IMR-90 (cell line): ENCODE results near the gene NKTR. TPM values are rescaled to one million over a fixed set of nuclear protein-coding genes. Genes with fewer than 3 reads are reported as not detected.

Experiments
- ATAC-seq: fragments of 200-7000 bp; cut with Tn5 transposase; 2 replicates; pipeline ENCODE4 v1.9.1; 2020; ENCODE audit warnings: low read depth, mild to moderate bottlenecking, moderate library complexity
- BruUV-seq: library from RNA; stranded (reverse); fragments of 400-500 nt; replicated peaks from 2 replicates; lab custom pipeline; 2021; lab: Mats Ljungman, UMichigan
- CTCF ChIA-PET: fragments of 300-600 bp; formaldehyde crosslinking; extraction: SDS; loops from one replicate; lab custom pipeline; 2021; ENCODE audit warnings: antibody characterized with exemption; lab: Yijun Ruan, JAX
- POLR2A ChIA-PET: fragments of 300-600 bp; sonication (Branson Sonifier 250); formaldehyde crosslinking; loops from one replicate; lab custom pipeline; 2022; ENCODE audit warnings: antibody characterized with exemption; ENCODE audit not compliant: unreplicated experiment; lab: Charles Lee
- DNase-seq: peaks from one replicate; pipeline ENCODE4 v3.0.0; 2013
- H2AFZ ChIP-seq: replicated peaks from 2 replicates; pipeline ENCODE3; 2013; ENCODE audit warnings: low read length, mild to moderate bottlenecking; ENCODE audit not compliant: poor library complexity
- H2AK5ac ChIP-seq: 2 replicates; pipeline ENCODE4 v1.6.1; 2013; ENCODE audit warnings: low read depth, low read length, inconsistent platforms
- H2AK9ac ChIP-seq: replicated peaks from 2 replicates; pipeline ENCODE3; 2013; ENCODE audit warnings: mild to moderate bottlenecking, low read depth, low read length, moderate library complexity; ENCODE audit not compliant: poor library complexity
- H2BK120ac ChIP-seq: 2 replicates; pipeline ENCODE4 v1.6.1; 2013; ENCODE audit warnings: low read depth, low read length, inconsistent platforms
- H2BK15ac ChIP-seq: 3 replicates; pipeline ENCODE4 v1.6.1; 2013; ENCODE audit warnings: low read depth, low read length, inconsistent platforms
- H2BK20ac ChIP-seq: 2 replicates; pipeline ENCODE4 v1.6.1; 2013; ENCODE audit warnings: low read depth, mild to moderate bottlenecking, inconsistent platforms, low read length, moderate library complexity
- H2BK5ac ChIP-seq: 2 replicates; pipeline ENCODE4 v1.6.1; 2013; ENCODE audit warnings: mild to moderate bottlenecking, low read depth, low read length, inconsistent platforms; ENCODE audit not compliant: poor library complexity, severe bottlenecking
- H3K14ac ChIP-seq: replicated peaks from 2 replicates; pipeline ENCODE4 v1.6.1; 2013; ENCODE audit warnings: low read depth, low read length, inconsistent platforms
- H3K18ac ChIP-seq: 2 replicates; pipeline ENCODE4 v1.6.1; 2013; ENCODE audit warnings: low read depth, low read length, control low read depth
- H3K23ac ChIP-seq: 2 replicates; pipeline ENCODE4 v1.6.1; 2013; ENCODE audit warnings: low read depth, low read length, inconsistent platforms
- H3K27ac ChIP-seq: 2 replicates; pipeline ENCODE4 v1.5.1; 2013; ENCODE audit warnings: mild to moderate bottlenecking, control low read depth, low read length; ENCODE audit not compliant: insufficient read depth
- H3K27me3 ChIP-seq: 2 replicates; pipeline ENCODE4 v1.6.1; 2013; ENCODE audit warnings: low read length; ENCODE audit not compliant: control insufficient read depth, insufficient read depth
- H3K36me3 ChIP-seq: 2 replicates; pipeline ENCODE4 v1.6.1; 2013; ENCODE audit warnings: low read length, mixed read lengths; ENCODE audit not compliant: control insufficient read depth, insufficient read depth
- H3K4ac ChIP-seq: 2 replicates; pipeline ENCODE4 v1.6.1; 2013; ENCODE audit warnings: low read depth, low read length, inconsistent platforms
- H3K4me1 ChIP-seq: 2 replicates; pipeline ENCODE4 v1.6.1; 2013; ENCODE audit warnings: low read length, mixed read lengths; ENCODE audit not compliant: control insufficient read depth, insufficient read depth
- H3K4me2 ChIP-seq: 2 replicates; pipeline ENCODE4 v1.6.1; 2013; ENCODE audit warnings: low read depth, mild to moderate bottlenecking, control low read depth, low read length, moderate library complexity
- H3K4me3 ChIP-seq: 2 replicates; pipeline ENCODE4 v1.5.1; 2013; ENCODE audit warnings: low read depth, mild to moderate bottlenecking, control low read depth, low read length, moderate library complexity; ENCODE audit not compliant: insufficient read depth
- H3K56ac ChIP-seq: 2 replicates; pipeline ENCODE4 v1.6.1; 2013; ENCODE audit warnings: low read length, inconsistent platforms; ENCODE audit not compliant: insufficient read depth; ENCODE audit errors: extremely low read depth
- H3K79me1 ChIP-seq, 2 experiments: 2 replicates each; pipeline ENCODE4 v1.6.1; 2013; ENCODE audit warnings: low read length in 2 of 2, inconsistent platforms in 1 of 2, low read depth in 1 of 2
- H3K9ac ChIP-seq: 2 replicates; pipeline ENCODE4 v1.6.1; 2013; ENCODE audit warnings: low read depth, low read length, control low read depth
- H3K9me1 ChIP-seq: 2 replicates; pipeline ENCODE4 v1.6.1; 2013; ENCODE audit warnings: low read length, inconsistent platforms; ENCODE audit not compliant: insufficient read depth
- H3K9me3 ChIP-seq: 2 replicates; pipeline ENCODE4 v1.6.1; 2013; ENCODE audit warnings: low read length; ENCODE audit not compliant: control insufficient read depth, insufficient read depth
- H4K20me1 ChIP-seq: 2 replicates; pipeline ENCODE4 v1.6.1; 2013; ENCODE audit warnings: low read length, inconsistent platforms; ENCODE audit not compliant: insufficient read depth
- H4K5ac ChIP-seq: 2 replicates; pipeline ENCODE4 v1.6.1; 2013; ENCODE audit warnings: mild to moderate bottlenecking, low read depth, low read length, control low read depth
- H4K8ac ChIP-seq, 2 experiments: 2 replicates each; pipeline ENCODE4 v1.6.1; 2013; ENCODE audit warnings: low read depth in 2 of 2, low read length in 2 of 2, control low read depth in 1 of 2, inconsistent platforms in 1 of 2
- H4K91ac ChIP-seq: 2 replicates; pipeline ENCODE4 v1.6.1; 2013; ENCODE audit warnings: low read depth, low read length, inconsistent platforms; ENCODE audit not compliant: insufficient read depth
- BHLHE40 ChIP-seq: fragments of 150-350 bp; IDR thresholded peaks from 2 replicates; pipeline ENCODE4 v1.6.1; 2016; ENCODE audit warnings: mild to moderate bottlenecking, low read depth, low read length
- CHD1 ChIP-seq: IDR thresholded peaks from 2 replicates; pipeline ENCODE4 v1.6.1; 2012; ENCODE audit warnings: low read depth, low read length, improper control_type of control experiment
- FOS ChIP-seq: fragments of 150-350 bp; IDR thresholded peaks from 2 replicates; pipeline ENCODE4 v1.6.1; 2016; ENCODE audit warnings: low read depth, low read length
- MAZ ChIP-seq: IDR thresholded peaks from 2 replicates; pipeline ENCODE4 v1.6.1; 2012; ENCODE audit warnings: low read depth, mild to moderate bottlenecking, low read length, improper control_type of control experiment, moderate library complexity, borderline replicate concordance
- MXI1 ChIP-seq: IDR thresholded peaks from 2 replicates; pipeline ENCODE4 v1.6.1; 2012; ENCODE audit warnings: low read depth, mild to moderate bottlenecking, low read length, moderate library complexity, borderline replicate concordance
- RFX5 ChIP-seq: IDR thresholded peaks from 2 replicates; pipeline ENCODE4 v1.8.0; 2012; ENCODE audit warnings: low read depth, mild to moderate bottlenecking, low read length, moderate library complexity
- SMC3 ChIP-seq: fragments of 150-350 bp; IDR thresholded peaks from 2 replicates; pipeline ENCODE4 v1.6.1; 2016; ENCODE audit warnings: low read depth, mild to moderate bottlenecking, antibody characterized with exemption, low read length, moderate library complexity
- whole genome bisulfite sequencing, 2 experiments: methylation state at CpG; one replicate each; pipeline versions ENCODE4 v1.1.5 to v1.1.7; 2013; ENCODE audit warnings: missing lambda C conversion rate in 2 of 2; ENCODE audit not compliant: insufficient read length in 1 of 2; ENCODE audit errors: extremely low coverage in 2 of 2; 5-methylcytosine and 5-hydroxymethylcytosine counted together
- dilution Hi-C: fragments of 300-500 bp; cut with HindIII; formaldehyde crosslinking; loops from one replicate; pipeline ENCODE4 v1.14.3; 2018; ENCODE audit warnings: low sequenced_read_pairs; ENCODE audit not compliant: unreplicated experiment
- in situ Hi-C: fragments of 300-500 bp; cut with MboI; formaldehyde crosslinking; loops from 3 replicates; pipeline ENCODE4 v1.14.3; 2019; ENCODE audit warnings: low sequenced_read_pairs, inconsistent platforms, mixed read lengths
- intact Hi-C: fragments of 100-400 bp; cut with micrococcal nuclease; formaldehyde crosslinking; loops from 2 replicates; pipeline ENCODE4 v1.10.0; 2022
- polyA plus RNA-seq, 3 experiments: library from polyadenylated mRNA; depleted of rRNA; stranded (reverse); fragments of >200 nt; gene quantifications; 2 replicates each; pipeline ENCODE4 v1.2.3, GENCODE V29; 2012; ENCODE audit warnings: low replicate concordance in 1 of 3
- total RNA-seq: library from RNA; depleted of rRNA; stranded (reverse); fragments of >200 nt; gene quantifications from 2 replicates; pipeline ENCODE4 v1.2.3, GENCODE V29; 2012
- TF ChIP-seq, protein P1 (sequence below): conservative IDR thresholded peaks from 2 replicates; pipeline ENCODE4 v1.5.1; 2012; ENCODE audit warnings: mild to moderate bottlenecking, low read depth, low read length, improper control_type of control experiment
- TF ChIP-seq, protein P2 (sequence below): fragments of 150-350 bp; IDR thresholded peaks from 2 replicates; pipeline ENCODE4 v1.6.1; 2016; ENCODE audit warnings: low read depth, mild to moderate bottlenecking, low read length, moderate library complexity, borderline replicate concordance

The NKTR gene
- total and polyA plus RNA-seq, 2 of the 4 experiments (the other 2 are of a cell fraction) = 24.0 to 30.7 TPM

DNA sequence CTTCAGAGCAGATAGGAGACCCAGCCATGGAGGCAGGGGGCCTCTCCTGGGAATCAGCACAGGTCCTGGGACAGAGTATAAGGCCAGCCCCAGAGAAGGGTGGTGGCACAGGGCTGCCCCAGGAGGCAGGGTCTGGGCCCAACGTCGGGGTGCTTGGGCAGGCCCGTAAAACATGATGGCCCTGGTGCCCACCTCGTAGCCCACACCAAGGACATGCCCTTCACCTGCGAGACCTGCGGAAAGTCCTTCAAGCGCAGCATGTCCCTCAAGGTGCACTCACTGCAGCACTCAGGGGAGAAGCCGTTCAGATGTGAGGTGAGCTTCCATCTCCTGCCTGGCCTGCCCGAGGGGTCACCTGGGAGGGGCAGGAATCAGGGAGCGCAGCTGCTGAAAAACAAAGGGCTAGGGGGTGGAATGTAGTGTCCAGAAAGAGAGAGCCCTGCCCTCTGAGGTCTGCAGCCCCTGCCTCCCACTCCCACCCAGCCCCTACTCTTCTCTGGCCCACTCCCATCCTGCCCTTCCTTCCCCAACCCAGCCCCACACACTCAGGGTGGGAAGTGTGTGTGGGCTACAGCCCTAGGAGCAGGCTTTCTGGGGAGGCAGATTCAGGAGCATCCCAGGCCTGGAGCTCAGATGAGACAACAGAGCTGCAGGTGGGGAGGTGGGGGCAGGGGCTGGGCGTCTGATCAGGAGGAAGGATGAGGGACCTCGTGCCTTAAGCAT lies 62.5 kb downstream of the NKTR start:
- no peak for DNase-seq
- Histone ChIP-seq H3K4me2 (no peak overlapping the region), H3K23ac (no peak overlapping the region), H2BK20ac (no peak overlapping the region), H3K27ac (no peak overlapping the region), H3K56ac (no peak overlapping the region), H3K18ac (no peak overlapping the region), H2BK5ac (no peak overlapping the region), H2AK9ac (no peak overlapping the region), H2BK120ac (no peak overlapping the region), H4K20me1 (peaks cover 18% of the 10 kb centered on the region), H3K9me3 (no peaks in the 10 kb centered on the region), H4K8ac (no peak overlapping the region), H2BK15ac (no peak overlapping the region), H3K9me1 (peaks cover 14% of the 10 kb centered on the region), H3K4ac (no peak overlapping the region), H3K79me1 (peaks cover 0 to 18% of the 10 kb centered on the region in 2 experiments; a peak in 2 of 4 replicates), H4K5ac (no peak overlapping the region), H3K9ac (no peak overlapping the region), H3K36me3 (peaks cover 21% of the 10 kb centered on the region; the same call in 1 of the 2 replicates), H2AK5ac (no peak overlapping the region), H3K14ac (no peak overlapping the region), H2AFZ (no peak overlapping the region), H3K27me3 (no peaks in the 10 kb centered on the region), H4K91ac (no peak overlapping the region), H3K4me3 (no peak overlapping the region), H3K4me1 (peaks cover 6% of the 10 kb centered on the region; the same call in 1 of the 2 replicates)
- ATAC-seq = no peak
- intact Hi-C loops = no loop called here
- WGBS, 2 experiments = 93% methylated on average over 7 of the region's 12 CpGs; no CpG with 5 or more reads in 1 of the 2 experiments
- ChIA-PET POLR2A (no interaction called here), CTCF (no interaction called here)
- TF ChIP-seq BHLHE40 = no peak
- TF ChIP-seq MAZ = no peak
- no peak for TF ChIP-seq FOS
- TF ChIP-seq SMC3 = no peak
- TF ChIP-seq RFX5 = no peak
- TF ChIP-seq, protein P1, sequence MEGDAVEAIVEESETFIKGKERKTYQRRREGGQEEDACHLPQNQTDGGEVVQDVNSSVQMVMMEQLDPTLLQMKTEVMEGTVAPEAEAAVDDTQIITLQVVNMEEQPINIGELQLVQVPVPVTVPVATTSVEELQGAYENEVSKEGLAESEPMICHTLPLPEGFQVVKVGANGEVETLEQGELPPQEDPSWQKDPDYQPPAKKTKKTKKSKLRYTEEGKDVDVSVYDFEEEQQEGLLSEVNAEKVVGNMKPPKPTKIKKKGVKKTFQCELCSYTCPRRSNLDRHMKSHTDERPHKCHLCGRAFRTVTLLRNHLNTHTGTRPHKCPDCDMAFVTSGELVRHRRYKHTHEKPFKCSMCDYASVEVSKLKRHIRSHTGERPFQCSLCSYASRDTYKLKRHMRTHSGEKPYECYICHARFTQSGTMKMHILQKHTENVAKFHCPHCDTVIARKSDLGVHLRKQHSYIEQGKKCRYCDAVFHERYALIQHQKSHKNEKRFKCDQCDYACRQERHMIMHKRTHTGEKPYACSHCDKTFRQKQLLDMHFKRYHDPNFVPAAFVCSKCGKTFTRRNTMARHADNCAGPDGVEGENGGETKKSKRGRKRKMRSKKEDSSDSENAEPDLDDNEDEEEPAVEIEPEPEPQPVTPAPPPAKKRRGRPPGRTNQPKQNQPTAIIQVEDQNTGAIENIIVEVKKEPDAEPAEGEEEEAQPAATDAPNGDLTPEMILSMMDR = no peak
- TF ChIP-seq MXI1 = no peak
- TF ChIP-seq, protein P2, sequence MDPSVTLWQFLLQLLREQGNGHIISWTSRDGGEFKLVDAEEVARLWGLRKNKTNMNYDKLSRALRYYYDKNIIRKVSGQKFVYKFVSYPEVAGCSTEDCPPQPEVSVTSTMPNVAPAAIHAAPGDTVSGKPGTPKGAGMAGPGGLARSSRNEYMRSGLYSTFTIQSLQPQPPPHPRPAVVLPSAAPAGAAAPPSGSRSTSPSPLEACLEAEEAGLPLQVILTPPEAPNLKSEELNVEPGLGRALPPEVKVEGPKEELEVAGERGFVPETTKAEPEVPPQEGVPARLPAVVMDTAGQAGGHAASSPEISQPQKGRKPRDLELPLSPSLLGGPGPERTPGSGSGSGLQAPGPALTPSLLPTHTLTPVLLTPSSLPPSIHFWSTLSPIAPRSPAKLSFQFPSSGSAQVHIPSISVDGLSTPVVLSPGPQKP = no peak
- no peak for TF ChIP-seq CHD1
- BruUV-seq = no TSS peak
- in situ Hi-C loops = no loop called here
- dilution Hi-C loops = no loop called here
